HG03139 (cell line): ENCODE data around the gene SFTPD.
"Not testable (repeated sequence)": the region's sequence is repeated elsewhere in the genome, so short reads cannot be mapped to it uniquely, and the experiment has no call there.

Experiments
- ATAC-seq: cut with Tn5 transposase; IDR thresholded peaks from one replicate; pipeline ENCODE4 v1.9.1; 2021; ENCODE audit not compliant: unreplicated experiment

The SFTPD gene

GRCh38 chr10:79948976-79949722 is at the start of gene SFTPD:
Gene SFTPD, minus strand, starts transcription at chr10:79949105. Its CDS starts 2,446 bp downstream, at chr10:79946659.
- no peak for ATAC-seq

- no peak for ATAC-seq
Observed at GRCh38 chr10:79995979-79996634, 47.2 kb upstream of the SFTPD start.

GRCh38 chr10:79994556-79994955 is 45.7 kb upstream of the SFTPD start:
- ATAC-seq: no peak

GRCh38 chr10:79988199-79988598 is 39.3 kb upstream of the SFTPD start:
- ATAC-seq: not testable (repeated sequence)

- not testable (repeated sequence) for ATAC-seq
Observed at GRCh38 chr10:79986661-79987060, 37.8 kb upstream of the SFTPD start.

- ATAC-seq: no peak
Observed at GRCh38 chr10:79985481-79986072, 36.7 kb upstream of the SFTPD start.

GRCh38 chr10:79984851-79985250 is 35.9 kb upstream of the SFTPD start:
- ATAC-seq: no peak

- ATAC-seq: no peak
Observed at GRCh38 chr10:79983286-79983909, 34.5 kb upstream of the SFTPD start.

- ATAC-seq: no peak
Observed at GRCh38 chr10:79982861-79983260, 34.0 kb upstream of the SFTPD start.

GRCh38 chr10:79982362-79982800 is 33.5 kb upstream of the SFTPD start:
- ATAC-seq: no peak

GRCh38 chr10:79981450-79982361 is 32.8 kb upstream of the SFTPD start:
- no peak for ATAC-seq

GRCh38 chr10:79980711-79981110 is 31.8 kb upstream of the SFTPD start:
- ATAC-seq: no peak

GRCh38 chr10:79979976-79980687 is 31.2 kb upstream of the SFTPD start:
- no peak for ATAC-seq

GRCh38 chr10:79979310-79979975 is 30.5 kb upstream of the SFTPD start:
- no peak for ATAC-seq

- ATAC-seq: no peak
Observed at GRCh38 chr10:79976999-79977398, 28.1 kb upstream of the SFTPD start.

GRCh38 chr10:79970062-79970461 is 21.2 kb upstream of the SFTPD start:
- no peak for ATAC-seq

- ATAC-seq: no peak
Observed at GRCh38 chr10:79947787-79948424, 999 bp downstream of the SFTPD start.

GRCh38 chr10:79947083-79947415 is 1.9 kb downstream of the SFTPD start:
- no peak for ATAC-seq
